Retinal pigment epithelial cell (primary cell): ENCODE measurements around the gene NEGR1.

ENCODE experiments used
- DNase-seq: peaks from one replicate; pipeline ENCODE4 v3.0.0-alpha.2; 2010; ENCODE audit warnings: low read depth
- H3K4me3 ChIP-seq: 2 replicates; pipeline ENCODE4 v1.5.1; 2011; ENCODE audit warnings: mild to moderate bottlenecking, low read length, control low read depth, moderate library complexity
- TF ChIP-seq, protein P1 (sequence below): conservative IDR thresholded peaks from 2 replicates; pipeline ENCODE4 v1.5.1; 2011; ENCODE audit warnings: low read depth, low read length, control low read depth, inconsistent platforms

The NEGR1 gene

DNA sequence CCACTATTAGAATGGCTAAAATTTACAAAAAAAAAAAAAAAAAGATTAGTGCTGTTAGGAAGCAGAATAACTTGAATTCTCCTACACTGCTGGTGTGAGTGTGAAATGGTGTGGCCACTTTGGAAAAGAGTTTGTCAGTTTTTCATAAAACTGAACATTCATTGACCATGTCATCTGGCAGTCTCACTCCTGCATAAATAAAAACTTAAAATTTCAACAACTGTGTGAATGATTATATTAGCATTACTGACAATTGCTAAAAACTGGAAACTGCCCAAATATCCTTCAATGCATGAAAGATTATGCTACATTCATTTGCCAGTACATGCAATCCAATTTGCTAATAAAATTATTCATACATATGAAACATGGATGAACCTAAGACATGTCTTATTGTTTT, 570.9 kb downstream of the NEGR1 start:
- H3K4me3 ChIP-seq: no peak overlapping the region
- TF ChIP-seq, protein P1, sequence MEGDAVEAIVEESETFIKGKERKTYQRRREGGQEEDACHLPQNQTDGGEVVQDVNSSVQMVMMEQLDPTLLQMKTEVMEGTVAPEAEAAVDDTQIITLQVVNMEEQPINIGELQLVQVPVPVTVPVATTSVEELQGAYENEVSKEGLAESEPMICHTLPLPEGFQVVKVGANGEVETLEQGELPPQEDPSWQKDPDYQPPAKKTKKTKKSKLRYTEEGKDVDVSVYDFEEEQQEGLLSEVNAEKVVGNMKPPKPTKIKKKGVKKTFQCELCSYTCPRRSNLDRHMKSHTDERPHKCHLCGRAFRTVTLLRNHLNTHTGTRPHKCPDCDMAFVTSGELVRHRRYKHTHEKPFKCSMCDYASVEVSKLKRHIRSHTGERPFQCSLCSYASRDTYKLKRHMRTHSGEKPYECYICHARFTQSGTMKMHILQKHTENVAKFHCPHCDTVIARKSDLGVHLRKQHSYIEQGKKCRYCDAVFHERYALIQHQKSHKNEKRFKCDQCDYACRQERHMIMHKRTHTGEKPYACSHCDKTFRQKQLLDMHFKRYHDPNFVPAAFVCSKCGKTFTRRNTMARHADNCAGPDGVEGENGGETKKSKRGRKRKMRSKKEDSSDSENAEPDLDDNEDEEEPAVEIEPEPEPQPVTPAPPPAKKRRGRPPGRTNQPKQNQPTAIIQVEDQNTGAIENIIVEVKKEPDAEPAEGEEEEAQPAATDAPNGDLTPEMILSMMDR: no peak

GRCh38 chr1:71706029-71706671, 576.2 kb downstream of the NEGR1 start:
- TF ChIP-seq, protein P1: no peak
- no peak overlapping the region for H3K4me3 ChIP-seq
- no peak for DNase-seq

More for the DNA sequence above, 570.9 kb downstream of the NEGR1 start:
- no peak for DNase-seq

- TF ChIP-seq, protein P1: no peak
- H3K4me3 ChIP-seq: no peak overlapping the region
- no peak for DNase-seq
These were observed 584.2 kb downstream of the NEGR1 start for GRCh38 chr1:71698186-71698585.

GRCh38 chr1:71695821-71696220, 586.5 kb downstream of the NEGR1 start:
- DNase-seq: no peak
- TF ChIP-seq, protein P1: no peak
- H3K4me3 ChIP-seq: no peak overlapping the region

DNA sequence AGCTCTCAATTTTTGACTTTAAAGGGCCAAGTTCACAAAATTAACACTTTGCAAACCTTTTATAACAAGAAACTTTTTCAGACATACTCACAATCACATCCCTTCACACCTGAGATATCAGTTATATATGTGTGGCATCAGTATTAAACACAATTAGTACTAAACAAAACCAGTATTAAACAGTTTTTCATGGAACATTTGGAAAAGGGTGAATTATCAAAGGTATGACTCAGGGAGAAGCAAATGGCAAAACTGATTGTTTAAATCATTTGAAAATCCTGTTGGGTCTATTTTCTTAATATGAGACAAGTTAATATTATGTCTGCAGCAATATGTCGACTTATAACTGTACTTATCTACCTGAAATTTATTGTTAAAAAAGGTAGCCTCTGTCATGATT, 587.3 kb downstream of the NEGR1 start:
- TF ChIP-seq, protein P1: no peak
- DNase-seq: no peak
- no peak overlapping the region for H3K4me3 ChIP-seq

DNA sequence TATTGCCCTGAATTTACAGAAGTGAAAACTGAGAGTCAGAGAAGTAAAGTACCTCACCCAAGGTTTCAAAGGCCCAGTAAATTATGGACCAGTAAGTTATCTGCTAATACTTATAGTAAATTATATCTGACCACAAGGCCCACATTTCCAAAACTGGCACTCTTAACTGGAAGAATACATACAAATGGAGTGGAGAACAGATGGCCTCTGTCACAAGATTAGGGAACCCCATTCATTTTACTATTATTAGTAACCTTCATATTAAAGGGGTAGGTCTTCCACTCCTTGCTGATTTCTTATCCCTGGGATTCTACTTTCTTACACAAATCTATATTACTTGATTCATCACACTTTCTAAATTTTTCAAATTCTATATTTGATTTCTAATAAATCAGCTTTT, 588.8 kb downstream of the NEGR1 start:
- TF ChIP-seq, protein P1: no peak
- DNase-seq: no peak
- no peak overlapping the region for H3K4me3 ChIP-seq

DNA sequence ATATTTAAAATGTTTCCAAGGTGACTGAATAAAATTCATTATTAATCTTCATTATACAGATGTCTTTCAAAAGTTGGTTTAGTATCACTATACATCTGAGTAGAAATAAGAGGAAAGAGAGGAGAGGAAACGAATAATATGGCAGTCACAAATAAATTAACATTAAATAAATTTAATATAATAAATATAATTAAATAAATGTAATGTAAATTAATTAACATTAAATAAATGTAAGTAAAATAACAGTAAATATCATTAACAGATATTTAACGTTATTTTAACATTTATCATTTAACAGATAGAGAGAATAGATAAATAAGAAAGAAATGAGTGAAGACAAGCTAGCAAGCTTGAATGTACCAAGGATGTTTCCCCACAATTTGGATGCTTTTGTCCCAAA, 592.7 kb downstream of the NEGR1 start:
- H3K4me3 ChIP-seq: no peak overlapping the region
- TF ChIP-seq, protein P1: no peak
- no peak for DNase-seq
